GM18951 (cell line): ENCODE data around the gene P3H3.

Source experiments
- POLR2A ChIP-seq: IDR thresholded peaks from 4 replicates; pipeline ENCODE4 v1.6.1; 2011; ENCODE audit warnings: mild to moderate bottlenecking; ENCODE audit not compliant: insufficient read length, insufficient read depth; ENCODE audit errors: extremely low read depth
- in situ Hi-C: fragments of 300-500 bp; cut with MboI; formaldehyde crosslinking; loops from one replicate; pipeline ENCODE4 v1.12.0; 2022; ENCODE audit warnings: low sequenced_read_pairs, mixed read lengths, inconsistent platforms; ENCODE audit not compliant: unreplicated experiment

P3H3 gene

GRCh38 chr12:6837370-6838060 lies 9.3 kb downstream of the P3H3 start:
- in situ Hi-C loops = no loop called here
- TF ChIP-seq POLR2A = no peak

GRCh38 chr12:6838854-6839253 lies 10.6 kb downstream of the P3H3 start:
- in situ Hi-C loops = no loop called here
- TF ChIP-seq POLR2A = no peak

GRCh38 chr12:6839482-6840201 lies 11.4 kb downstream of the P3H3 start:
- TF ChIP-seq POLR2A = peak; percentile 54
- in situ Hi-C loops = no loop called here

GRCh38 chr12:6840330-6840729 lies 12.1 kb downstream of the P3H3 start:
- in situ Hi-C loops = no loop called here
- no peak for TF ChIP-seq POLR2A

GRCh38 chr12:6840761-6841515 lies 12.7 kb downstream of the P3H3 start, which contains the start of gene GNB3:
GNB3 (plus strand) TSS chr12:6840925; CDS start chr12:6841288, 363 bp downstream.
- in situ Hi-C loops = no loop called here
- no peak for TF ChIP-seq POLR2A

- TF ChIP-seq POLR2A = no peak
- in situ Hi-C loops = no loop called here
Measured at GRCh38 chr12:6842075-6842474, 13.9 kb downstream of the P3H3 start.

- in situ Hi-C loops = no loop called here
- no peak for TF ChIP-seq POLR2A
Measured at GRCh38 chr12:6843118-6843902, 15.1 kb downstream of the P3H3 start.

- in situ Hi-C loops = no loop called here
- TF ChIP-seq POLR2A = no peak
Measured at GRCh38 chr12:6845395-6845794, 17.2 kb downstream of the P3H3 start.

- no peak for TF ChIP-seq POLR2A
- in situ Hi-C loops = no loop called here
Measured at GRCh38 chr12:6846316-6846869, 18.2 kb downstream of the P3H3 start.

GRCh38 chr12:6847676-6848075 lies 19.5 kb downstream of the P3H3 start:
- in situ Hi-C loops = no loop called here
- TF ChIP-seq POLR2A = no peak

GRCh38 chr12:6849427-6849826 lies 21.2 kb downstream of the P3H3 start:
- TF ChIP-seq POLR2A = no peak
- in situ Hi-C loops = no loop called here

- TF ChIP-seq POLR2A = no peak
- in situ Hi-C loops = no loop called here
Measured at GRCh38 chr12:6849976-6850560, 21.9 kb downstream of the P3H3 start.

- in situ Hi-C loops = no loop called here
- no peak for TF ChIP-seq POLR2A
Measured at GRCh38 chr12:6850796-6851152, 22.6 kb downstream of the P3H3 start.
